Small intestine (tissue), 7 donors: ENCODE results near the gene ZNF324B. TPM values are rescaled to one million over a fixed set of nuclear protein-coding genes. Genes with fewer than 3 reads are reported as not detected.
"Not testable (repeated sequence)": the region's sequence is repeated elsewhere in the genome, so short reads cannot be mapped to it uniquely, and the experiment has no call there.

Experiments used
- DNase-seq, 2 donors: peaks; one replicate each; pipeline versions ENCODE4 v3.0.0 to v3.0.0-alpha.2; 2013
- FAIRE-seq: peaks from 2 replicates; lab custom pipeline; 2012; peaks lifted over from hg19 to GRCh38; lab: Jason Lieb, UNC
- H3K27ac ChIP-seq, 3 donors: one replicate each; pipeline ENCODE4 v1.5.1; 2013; ENCODE audit warnings: low read length in 2 of 3, mild to moderate bottlenecking in 2 of 3, control low read depth in 1 of 3, inconsistent platforms in 1 of 3, low read depth in 1 of 3, moderate library complexity in 1 of 3
- H3K27me3 ChIP-seq, 3 donors: one replicate each; pipeline ENCODE4 v1.6.1; 2013; ENCODE audit warnings: low read length in 3 of 3, inconsistent platforms in 1 of 3; ENCODE audit not compliant: control insufficient read depth in 3 of 3, insufficient read depth in 3 of 3
- H3K36me3 ChIP-seq, 3 donors: one replicate each; pipeline ENCODE4 v1.6.1; 2013; ENCODE audit warnings: low read length in 3 of 3, inconsistent platforms in 1 of 3, low read depth in 1 of 3, mild to moderate bottlenecking in 1 of 3, moderate library complexity in 1 of 3; ENCODE audit not compliant: control insufficient read depth in 3 of 3, insufficient read depth in 2 of 3
- H3K4me1 ChIP-seq, 3 donors: one replicate each; pipeline ENCODE4 v1.6.1; 2013; ENCODE audit warnings: low read length in 2 of 3, inconsistent platforms in 1 of 3, low read depth in 1 of 3, mild to moderate bottlenecking in 1 of 3, moderate library complexity in 1 of 3; ENCODE audit not compliant: control insufficient read depth in 3 of 3, insufficient read depth in 2 of 3
- H3K4me3 ChIP-seq, 3 donors: one replicate each; pipeline ENCODE4 v1.5.1; 2013; ENCODE audit warnings: low read length in 3 of 3, control low read depth in 1 of 3, inconsistent platforms in 1 of 3, low read depth in 1 of 3, mild to moderate bottlenecking in 1 of 3, moderate library complexity in 1 of 3
- H3K9me3 ChIP-seq, 2 donors: one replicate each; pipeline ENCODE4 v1.6.1; 2013; ENCODE audit warnings: low read depth in 1 of 2, low read length in 1 of 2; ENCODE audit not compliant: control insufficient read depth in 2 of 2, insufficient read depth in 1 of 2
- WGBS, 3 donors: extraction: QIAGEN DNeasy Blood & Tissue Kit; methylation state at CpG; one replicate each; pipeline ENCODE4 v1.1.7; 2013; 5-methylcytosine and 5-hydroxymethylcytosine counted together
- polyA plus RNA-seq, 4 donors: library from polyadenylated mRNA; stranded (reverse) in 3 of 4; unstranded in 1 of 4; fragments of 200-250 nt in 3 of 4; fragments of 120-200 nt in 1 of 4; gene quantifications; one replicate each; pipeline versions ENCODE4 v1.2.1 to v1.2.3, GENCODE V29; 2013
- donor health status: healthy with polysubstance abuse.
- donor health status: control.
- donor health status: control.
- donor health status: Bipolar disorder and iron deficiency.
- donor health status: healthy.

ZNF324B gene
- polyA plus RNA-seq, 4 donors = 1.1 to 4.9 (median 2.1) TPM

DNA sequence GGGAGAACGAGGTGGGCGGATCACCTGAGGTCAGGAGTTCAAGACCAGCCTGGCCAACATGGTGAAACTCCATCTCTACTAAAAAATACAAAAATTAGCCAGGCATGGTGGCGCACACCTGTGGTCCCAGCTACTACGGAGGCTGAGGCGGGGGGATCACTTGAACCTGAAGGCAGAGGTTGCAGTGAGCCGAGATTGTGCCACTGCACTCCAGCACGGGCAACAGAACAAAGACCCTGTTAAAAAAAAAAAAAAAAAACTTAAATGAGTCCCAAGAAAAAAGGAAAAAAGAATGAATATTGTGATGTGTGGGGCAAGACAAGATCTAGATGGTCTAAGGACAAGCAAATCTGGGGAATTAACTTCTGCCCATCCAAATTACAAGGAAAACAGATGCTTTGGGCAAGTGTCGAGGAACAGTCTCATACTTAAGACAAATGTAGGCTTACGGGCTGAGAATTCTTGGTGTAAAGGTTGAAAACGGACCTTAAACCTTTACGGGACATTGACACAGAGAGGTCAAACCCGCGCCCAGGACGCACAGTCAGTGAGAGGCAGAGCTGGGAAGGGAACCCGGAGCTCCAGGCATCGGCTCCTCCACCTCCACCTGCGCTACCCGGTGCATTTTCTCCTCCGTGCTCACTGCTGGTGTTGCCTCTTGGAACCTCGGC is 14.8 kb downstream of the ZNF324B start:
- H3K36me3 ChIP-seq = peaks cover 0 to 20% (median 0%) of the 10 kb centered on the region in 3 donors
- H3K27ac ChIP-seq = no peak overlapping the region
- peak overlapping the region in 2 of 3 donors; percentile 71 to 100 for H3K4me3 ChIP-seq
- H3K9me3 ChIP-seq = no peaks in the 10 kb centered on the region
- peaks cover 0 to 10% (median 0%) of the 10 kb centered on the region in 3 donors for H3K4me1 ChIP-seq
- H3K27me3 ChIP-seq = no peaks in the 10 kb centered on the region
- FAIRE-seq = no peak
- no peak for DNase-seq
- WGBS, 3 donors = 29 to 36% (median 35%) methylated on average over 16 to 20 of the region's 20 CpGs

- 0% methylated on average over 78 to 92 of the region's 92 CpGs for WGBS, 3 donors
- peak within 1 kb of the TSS; percentile 38 to 77 (median 60) for H3K27ac ChIP-seq
- H3K4me1 ChIP-seq = peaks cover 0 to 10% (median 0%) of the 10 kb centered on the region in 3 donors
- H3K4me3 ChIP-seq = peak within 1 kb of the TSS; percentile 71 to 100 (median 87)
- peaks cover 0 to 25% (median 0%) of the 10 kb centered on the region in 3 donors for H3K36me3 ChIP-seq
- DNase-seq (peak; percentile 97 to 99), FAIRE-seq (no peak)
- no peaks in the 10 kb centered on the region for H3K27me3 ChIP-seq
- H3K9me3 ChIP-seq = no peaks in the 10 kb centered on the region
Measured at GRCh38 chr19:58466760-58467589, 15.6 kb downstream of the ZNF324B start, which contains the start of gene ZNF324. TSS of gene ZNF324 (plus strand) at chr19:58467080. CDS start at chr19:58469186, 2,106 bp downstream.

DNA sequence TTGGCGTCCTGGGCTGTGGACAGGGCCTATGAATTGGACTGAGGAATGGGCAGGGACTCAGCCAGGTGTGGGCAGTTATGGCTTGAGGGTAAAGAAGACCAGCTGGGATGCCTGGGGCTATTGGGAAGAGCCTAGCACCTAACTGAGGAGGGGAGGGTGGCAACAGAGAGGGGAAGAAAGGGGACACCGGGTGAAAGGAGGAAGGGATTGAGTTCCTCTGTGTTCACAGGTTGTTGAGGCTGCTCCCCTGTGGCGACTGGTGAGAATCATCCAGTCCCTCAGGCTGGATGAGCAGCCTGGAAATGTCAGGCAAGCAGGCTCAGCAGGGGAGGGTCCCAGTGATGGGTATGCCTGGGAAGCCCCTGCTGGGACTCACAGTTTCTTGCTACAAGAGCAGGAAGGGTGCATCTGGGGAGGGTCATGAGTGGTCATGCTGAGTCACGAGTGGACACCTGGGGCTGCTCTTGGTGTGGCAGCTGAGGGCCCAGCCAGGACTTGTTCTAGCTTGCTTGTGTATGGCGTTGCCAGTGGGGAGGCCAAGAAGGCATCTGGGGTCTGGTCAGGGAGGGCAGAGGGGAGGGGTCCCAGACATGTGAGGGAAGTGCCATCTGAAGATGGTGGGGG is 16.9 kb downstream of the ZNF324B start:
- no peak for FAIRE-seq

GRCh38 chr19:58469241-58470013 is 18.0 kb downstream of the ZNF324B start:
- FAIRE-seq (no peak), DNase-seq (no peak)
- WGBS, 3 donors = 90 to 96% (median 94%) methylated on average over 17 of the region's 17 CpGs
- Histone ChIP-seq H3K27me3 (no peaks in the 10 kb centered on the region), H3K36me3 (peaks cover 0 to 42% (median 0%) of the 10 kb centered on the region in 3 donors), H3K27ac (no peak overlapping the region), H3K4me3 (no peak overlapping the region), H3K4me1 (peaks cover 0 to 10% (median 0%) of the 10 kb centered on the region in 3 donors), H3K9me3 (no peaks in the 10 kb centered on the region)

More for the DNA sequence above, 16.9 kb downstream of the ZNF324B start:
- H3K9me3 ChIP-seq = no peaks in the 10 kb centered on the region
- H3K4me1 ChIP-seq = peaks cover 0 to 10% (median 0%) of the 10 kb centered on the region in 3 donors
- 56 to 64% (median 63%) methylated on average over 5 of the region's 5 CpGs for WGBS, 3 donors
- H3K27me3 ChIP-seq = no peaks in the 10 kb centered on the region
- H3K4me3 ChIP-seq = peak overlapping the region in 1 of 3 donors; percentile 19
- H3K36me3 ChIP-seq = peaks cover 0 to 39% (median 0%) of the 10 kb centered on the region in 3 donors
- no peak overlapping the region for H3K27ac ChIP-seq
- no peak for DNase-seq

GRCh38 chr19:58470837-58471543 is 19.6 kb downstream of the ZNF324B start:
- not testable (repeated sequence) for DNase-seq, FAIRE-seq
- 92 to 95% (median 94%) methylated on average over 20 to 41 of the region's 53 CpGs for WGBS, 3 donors

GRCh38 chr19:58471736-58472135 is 20.3 kb downstream of the ZNF324B start:
- H3K27ac ChIP-seq = no peak overlapping the region
- DNase-seq (no peak), FAIRE-seq (no peak)
- WGBS, 3 donors = 95 to 98% (median 97%) methylated on average over 39 of the region's 39 CpGs
- peaks cover 2 to 8% (median 4%) of the 10 kb centered on the region in 3 donors for H3K4me1 ChIP-seq
- H3K9me3 ChIP-seq = no peaks in the 10 kb centered on the region
- H3K27me3 ChIP-seq = no peaks in the 10 kb centered on the region
- no peak overlapping the region for H3K4me3 ChIP-seq
- peaks cover 0 to 42% (median 0%) of the 10 kb centered on the region in 3 donors for H3K36me3 ChIP-seq

More at GRCh38 chr19:58470837-58471543, 19.6 kb downstream of the ZNF324B start:
- not testable (repeated sequence) for H3K27ac ChIP-seq, H3K9me3 ChIP-seq, H3K4me3 ChIP-seq, H3K27me3 ChIP-seq
- H3K4me1 ChIP-seq = peaks cover 0 to 13% (median 0%) of the 10 kb centered on the region in 3 donors
- H3K36me3 ChIP-seq = peaks cover 0 to 42% (median 0%) of the 10 kb centered on the region in 3 donors

DNA sequence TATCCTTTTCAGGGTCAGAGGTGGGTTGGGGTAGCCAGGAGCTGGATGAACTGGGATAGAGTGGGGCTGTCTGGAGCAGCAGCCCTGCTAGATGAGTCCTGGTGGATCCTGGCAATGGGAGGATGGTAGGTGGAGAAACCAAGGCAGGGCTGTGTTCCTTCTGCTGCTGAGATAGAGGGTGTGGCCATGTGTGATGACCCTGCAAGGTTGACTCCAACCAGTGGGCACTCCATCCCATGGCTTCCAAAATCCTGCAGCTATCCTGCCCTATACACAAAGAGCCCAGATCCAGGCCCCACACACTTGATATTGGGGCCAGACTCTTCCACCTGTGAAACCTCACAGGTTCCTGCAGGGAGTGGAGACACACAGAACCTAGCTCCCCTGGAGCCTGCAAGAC is 22.4 kb downstream of the ZNF324B start:
- no peak for DNase-seq
- Histone ChIP-seq H3K4me1 (peaks cover 4 to 8% (median 6%) of the 10 kb centered on the region in 3 donors), H3K27ac (no peak overlapping the region), H3K36me3 (peaks cover 0 to 58% (median 0%) of the 10 kb centered on the region in 3 donors), H3K9me3 (no peaks in the 10 kb centered on the region), H3K4me3 (no peak overlapping the region), H3K27me3 (no peaks in the 10 kb centered on the region)
- FAIRE-seq = no peak
